ENCODE measurements around the gene CCDC12.

DNA sequence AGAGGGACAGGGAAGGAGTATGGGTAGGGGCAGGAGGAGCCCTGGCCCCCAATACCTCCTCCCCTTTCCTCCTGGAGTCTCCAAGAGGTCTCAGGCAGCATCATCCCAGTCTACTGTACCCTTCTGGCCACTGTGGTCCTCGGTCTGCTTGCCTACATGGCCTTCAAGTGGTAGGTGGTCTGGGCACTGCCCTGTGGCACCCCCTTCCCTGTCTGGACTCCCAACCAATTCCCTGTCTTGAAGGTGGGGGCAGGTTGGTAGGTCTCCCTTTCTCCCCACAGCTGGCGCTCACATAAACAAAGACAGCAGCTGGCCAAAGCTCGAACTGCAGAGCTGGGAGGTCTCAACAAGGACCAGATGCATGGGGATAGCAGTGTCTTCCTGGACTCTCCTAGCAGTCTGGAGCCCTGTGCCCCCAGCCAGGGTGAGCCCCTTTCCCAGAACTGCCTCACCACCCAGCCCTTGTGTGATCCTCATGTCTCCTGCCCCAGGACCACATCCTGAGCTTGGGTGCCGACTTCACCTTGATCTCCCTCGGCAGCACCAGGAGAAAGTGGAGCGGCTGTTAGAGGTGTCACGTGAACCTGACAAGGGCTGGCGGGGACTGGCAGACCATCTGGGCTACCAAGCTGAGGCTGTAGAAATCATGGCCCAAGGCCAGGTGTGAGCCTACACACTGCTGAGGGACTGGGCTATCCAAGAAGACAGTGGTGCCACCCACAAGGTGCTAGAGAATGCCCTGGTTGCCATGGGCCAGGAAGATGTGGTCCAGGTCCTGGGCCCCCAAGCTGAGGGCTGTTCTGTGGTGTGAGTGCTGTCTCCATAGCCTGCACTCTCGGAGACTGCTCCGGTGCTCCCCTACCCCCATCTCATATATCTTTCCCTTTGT lies 36.0 kb upstream of the CCDC12 start:
- TF ChIP-seq CEBPB (tag; IDR thresholded peaks at IDR 0.05) (no peak), NR2C1 (IDR thresholded peaks at IDR 0.05) (no peak), NR2C1 (tag; IDR thresholded peaks at IDR 0.05) (no peak), STAG1 (CRISPR knock-in tag; IDR thresholded peaks at IDR 0.05; ENCODE audit: borderline replicate concordance) (no peak), POLR2A (conservative IDR thresholded peaks at IDR 0.05) (no peak), RFX1 (IDR thresholded peaks at IDR 0.05) (no peak), RCOR1 (IDR thresholded peaks at IDR 0.05; ENCODE audit: borderline replicate concordance in 1 of 2, low read depth in 2 of 2, low read length in 2 of 2) (no peak), EZH2 (IDR thresholded peaks at IDR 0.05; ENCODE audit: borderline replicate concordance, low read depth, low read length) (no peak)
- TF ChIP-seq, protein P1, sequence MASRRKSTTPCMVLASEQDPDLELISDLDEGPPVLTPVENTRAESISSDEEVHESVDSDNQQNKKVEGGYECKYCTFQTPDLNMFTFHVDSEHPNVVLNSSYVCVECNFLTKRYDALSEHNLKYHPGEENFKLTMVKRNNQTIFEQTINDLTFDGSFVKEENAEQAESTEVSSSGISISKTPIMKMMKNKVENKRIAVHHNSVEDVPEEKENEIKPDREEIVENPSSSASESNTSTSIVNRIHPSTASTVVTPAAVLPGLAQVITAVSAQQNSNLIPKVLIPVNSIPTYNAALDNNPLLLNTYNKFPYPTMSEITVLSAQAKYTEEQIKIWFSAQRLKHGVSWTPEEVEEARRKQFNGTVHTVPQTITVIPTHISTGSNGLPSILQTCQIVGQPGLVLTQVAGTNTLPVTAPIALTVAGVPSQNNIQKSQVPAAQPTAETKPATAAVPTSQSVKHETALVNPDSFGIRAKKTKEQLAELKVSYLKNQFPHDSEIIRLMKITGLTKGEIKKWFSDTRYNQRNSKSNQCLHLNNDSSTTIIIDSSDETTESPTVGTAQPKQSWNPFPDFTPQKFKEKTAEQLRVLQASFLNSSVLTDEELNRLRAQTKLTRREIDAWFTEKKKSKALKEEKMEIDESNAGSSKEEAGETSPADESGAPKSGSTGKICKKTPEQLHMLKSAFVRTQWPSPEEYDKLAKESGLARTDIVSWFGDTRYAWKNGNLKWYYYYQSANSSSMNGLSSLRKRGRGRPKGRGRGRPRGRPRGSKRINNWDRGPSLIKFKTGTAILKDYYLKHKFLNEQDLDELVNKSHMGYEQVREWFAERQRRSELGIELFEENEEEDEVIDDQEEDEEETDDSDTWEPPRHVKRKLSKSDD (conservative IDR thresholded peaks at IDR 0.05; ENCODE audit: low read length), result no peak
- TF ChIP-seq, protein P2, sequence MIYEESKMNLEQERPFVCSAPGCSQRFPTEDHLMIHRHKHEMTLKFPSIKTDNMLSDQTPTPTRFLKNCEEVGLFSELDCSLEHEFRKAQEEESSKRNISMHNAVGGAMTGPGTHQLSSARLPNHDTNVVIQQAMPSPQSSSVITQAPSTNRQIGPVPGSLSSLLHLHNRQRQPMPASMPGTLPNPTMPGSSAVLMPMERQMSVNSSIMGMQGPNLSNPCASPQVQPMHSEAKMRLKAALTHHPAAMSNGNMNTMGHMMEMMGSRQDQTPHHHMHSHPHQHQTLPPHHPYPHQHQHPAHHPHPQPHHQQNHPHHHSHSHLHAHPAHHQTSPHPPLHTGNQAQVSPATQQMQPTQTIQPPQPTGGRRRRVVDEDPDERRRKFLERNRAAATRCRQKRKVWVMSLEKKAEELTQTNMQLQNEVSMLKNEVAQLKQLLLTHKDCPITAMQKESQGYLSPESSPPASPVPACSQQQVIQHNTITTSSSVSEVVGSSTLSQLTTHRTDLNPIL (CRISPR knock-in tag; IDR thresholded peaks at IDR 0.05), result no peak
- TF ChIP-seq, protein P3, sequence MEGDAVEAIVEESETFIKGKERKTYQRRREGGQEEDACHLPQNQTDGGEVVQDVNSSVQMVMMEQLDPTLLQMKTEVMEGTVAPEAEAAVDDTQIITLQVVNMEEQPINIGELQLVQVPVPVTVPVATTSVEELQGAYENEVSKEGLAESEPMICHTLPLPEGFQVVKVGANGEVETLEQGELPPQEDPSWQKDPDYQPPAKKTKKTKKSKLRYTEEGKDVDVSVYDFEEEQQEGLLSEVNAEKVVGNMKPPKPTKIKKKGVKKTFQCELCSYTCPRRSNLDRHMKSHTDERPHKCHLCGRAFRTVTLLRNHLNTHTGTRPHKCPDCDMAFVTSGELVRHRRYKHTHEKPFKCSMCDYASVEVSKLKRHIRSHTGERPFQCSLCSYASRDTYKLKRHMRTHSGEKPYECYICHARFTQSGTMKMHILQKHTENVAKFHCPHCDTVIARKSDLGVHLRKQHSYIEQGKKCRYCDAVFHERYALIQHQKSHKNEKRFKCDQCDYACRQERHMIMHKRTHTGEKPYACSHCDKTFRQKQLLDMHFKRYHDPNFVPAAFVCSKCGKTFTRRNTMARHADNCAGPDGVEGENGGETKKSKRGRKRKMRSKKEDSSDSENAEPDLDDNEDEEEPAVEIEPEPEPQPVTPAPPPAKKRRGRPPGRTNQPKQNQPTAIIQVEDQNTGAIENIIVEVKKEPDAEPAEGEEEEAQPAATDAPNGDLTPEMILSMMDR (IDR thresholded peaks at IDR 0.05 in 2 of 3, conservative IDR thresholded peaks at IDR 0.05 in 1 of 3; ENCODE audit: insufficient read depth in 2 of 3, low read depth in 1 of 3, low read length in 3 of 3), result no peak
- TF ChIP-seq, protein P4, sequence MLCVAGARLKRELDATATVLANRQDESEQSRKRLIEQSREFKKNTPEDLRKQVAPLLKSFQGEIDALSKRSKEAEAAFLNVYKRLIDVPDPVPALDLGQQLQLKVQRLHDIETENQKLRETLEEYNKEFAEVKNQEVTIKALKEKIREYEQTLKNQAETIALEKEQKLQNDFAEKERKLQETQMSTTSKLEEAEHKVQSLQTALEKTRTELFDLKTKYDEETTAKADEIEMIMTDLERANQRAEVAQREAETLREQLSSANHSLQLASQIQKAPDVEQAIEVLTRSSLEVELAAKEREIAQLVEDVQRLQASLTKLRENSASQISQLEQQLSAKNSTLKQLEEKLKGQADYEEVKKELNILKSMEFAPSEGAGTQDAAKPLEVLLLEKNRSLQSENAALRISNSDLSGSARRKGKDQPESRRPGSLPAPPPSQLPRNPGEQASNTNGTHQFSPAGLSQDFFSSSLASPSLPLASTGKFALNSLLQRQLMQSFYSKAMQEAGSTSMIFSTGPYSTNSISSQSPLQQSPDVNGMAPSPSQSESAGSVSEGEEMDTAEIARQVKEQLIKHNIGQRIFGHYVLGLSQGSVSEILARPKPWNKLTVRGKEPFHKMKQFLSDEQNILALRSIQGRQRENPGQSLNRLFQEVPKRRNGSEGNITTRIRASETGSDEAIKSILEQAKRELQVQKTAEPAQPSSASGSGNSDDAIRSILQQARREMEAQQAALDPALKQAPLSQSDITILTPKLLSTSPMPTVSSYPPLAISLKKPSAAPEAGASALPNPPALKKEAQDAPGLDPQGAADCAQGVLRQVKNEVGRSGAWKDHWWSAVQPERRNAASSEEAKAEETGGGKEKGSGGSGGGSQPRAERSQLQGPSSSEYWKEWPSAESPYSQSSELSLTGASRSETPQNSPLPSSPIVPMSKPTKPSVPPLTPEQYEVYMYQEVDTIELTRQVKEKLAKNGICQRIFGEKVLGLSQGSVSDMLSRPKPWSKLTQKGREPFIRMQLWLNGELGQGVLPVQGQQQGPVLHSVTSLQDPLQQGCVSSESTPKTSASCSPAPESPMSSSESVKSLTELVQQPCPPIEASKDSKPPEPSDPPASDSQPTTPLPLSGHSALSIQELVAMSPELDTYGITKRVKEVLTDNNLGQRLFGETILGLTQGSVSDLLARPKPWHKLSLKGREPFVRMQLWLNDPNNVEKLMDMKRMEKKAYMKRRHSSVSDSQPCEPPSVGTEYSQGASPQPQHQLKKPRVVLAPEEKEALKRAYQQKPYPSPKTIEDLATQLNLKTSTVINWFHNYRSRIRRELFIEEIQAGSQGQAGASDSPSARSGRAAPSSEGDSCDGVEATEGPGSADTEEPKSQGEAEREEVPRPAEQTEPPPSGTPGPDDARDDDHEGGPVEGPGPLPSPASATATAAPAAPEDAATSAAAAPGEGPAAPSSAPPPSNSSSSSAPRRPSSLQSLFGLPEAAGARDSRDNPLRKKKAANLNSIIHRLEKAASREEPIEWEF (CRISPR knock-in tag; IDR thresholded peaks at IDR 0.05), result no peak
